Measurements from ENCODE around the gene SLC35G6. TPM values are rescaled to one million over a fixed set of nuclear protein-coding genes. Genes with fewer than 3 reads are reported as not detected.

Gene SLC35G6
- total RNA-seq, 2 experiments from 2014 or later: not detected

- no peak for ATAC-seq
Measured at GRCh38 chr17:7460850-7461660, 20.2 kb upstream of the SLC35G6 start.

GRCh38 chr17:7462474-7463371 lies 18.5 kb upstream of the SLC35G6 start:
- H3K4me3 Mint-ChIP-seq: no peak overlapping the region
- H3K36me3 Mint-ChIP-seq (ENCODE audit: low read depth): peaks cover 17% of the 10 kb centered on the region
- intact Hi-C loops (cut with DNase I, micrococcal nuclease): no loop called here
- ChIA-PET POLR2A (no interaction called here), CTCF (interaction anchor here (0.5 to 1.1 kb wide), 3 partner anchors 9 to 120 kb away, joined by 3 to 4 read pairs (median 3); no protein-coding TSS in a partner anchor)
- no peaks in the 10 kb centered on the region for H3K27me3 Mint-ChIP-seq
- H3K9me3 Mint-ChIP-seq (ENCODE audit: low read depth): no peaks in the 10 kb centered on the region
- DNase-seq (no peak), ATAC-seq (no peak)
- H3K4me1 Mint-ChIP-seq: peaks cover 9% of the 10 kb centered on the region
- H3K27ac Mint-ChIP-seq: no peak overlapping the region

More at GRCh38 chr17:7460850-7461660, 20.2 kb upstream of the SLC35G6 start:
- intact Hi-C loops (cut with DNase I, micrococcal nuclease): no loop called here
- Mint-ChIP-seq H3K4me3 (no peak overlapping the region), H3K9me3 (ENCODE audit: low read depth) (no peaks in the 10 kb centered on the region), H3K36me3 (ENCODE audit: low read depth) (peaks cover 10% of the 10 kb centered on the region), H3K27ac (no peak overlapping the region), H3K4me1 (peaks cover 9% of the 10 kb centered on the region), H3K27me3 (no peaks in the 10 kb centered on the region)
- ChIA-PET CTCF (interaction anchor here (1.0 kb wide), 1 partner anchor 15 kb away, joined by 3 read pairs; no protein-coding TSS in a partner anchor), POLR2A (interaction anchor here (1.3 kb wide), 1 partner anchor 18 kb away, joined by 3 read pairs; the partner anchor contains the start of gene ZBTB4)
- DNase-seq: no peak

GRCh38 chr17:7463372-7463846 lies 17.8 kb upstream of the SLC35G6 start:
- intact Hi-C loops (cut with DNase I, micrococcal nuclease): no loop called here
- H3K36me3 Mint-ChIP-seq (ENCODE audit: low read depth): peaks cover 17% of the 10 kb centered on the region
- no peaks in the 10 kb centered on the region for H3K9me3 Mint-ChIP-seq (ENCODE audit: low read depth)
- ATAC-seq: no peak
- peaks cover 10% of the 10 kb centered on the region for H3K4me1 Mint-ChIP-seq
- no peak for DNase-seq
- no peak overlapping the region for H3K27ac Mint-ChIP-seq
- H3K27me3 Mint-ChIP-seq: no peaks in the 10 kb centered on the region
- H3K4me3 Mint-ChIP-seq: no peak overlapping the region
- CTCF ChIA-PET: interaction anchor here (1.1 kb wide), 1 partner anchor 19 kb away, joined by 3 read pairs; no protein-coding TSS in a partner anchor
- POLR2A ChIA-PET: interaction anchor here (0.6 to 0.8 kb wide), 2 partner anchors 13 to 92 kb away, joined by 3 read pairs; no protein-coding TSS in a partner anchor

DNA sequence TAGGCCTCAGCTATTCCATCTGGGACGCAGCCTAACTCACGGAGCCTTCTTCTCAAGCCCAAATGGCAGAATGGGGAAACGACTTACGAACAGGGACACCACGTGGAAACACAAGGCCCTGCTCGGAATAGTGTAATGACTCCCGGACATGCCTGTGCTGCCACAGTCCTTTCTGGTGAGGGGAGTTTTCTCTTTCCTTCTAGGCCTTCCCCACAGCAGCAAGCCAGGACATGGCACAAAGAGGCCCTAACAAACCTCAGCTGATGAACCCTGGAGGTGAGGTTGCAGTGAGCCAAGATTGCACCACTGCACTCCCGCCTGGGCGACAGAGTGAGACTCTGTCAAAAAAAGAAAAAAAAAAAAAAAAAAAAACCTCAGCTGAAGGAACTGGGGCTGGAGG lies 17.2 kb upstream of the SLC35G6 start:
- ChIA-PET CTCF (interaction anchor here (0.6 to 1.1 kb wide), 2 partner anchors 20 to 85 kb away, joined by 3 to 4 read pairs; no protein-coding TSS in a partner anchor), POLR2A (interaction anchor here (0.6 to 0.8 kb wide), 2 partner anchors 12 to 92 kb away, joined by 3 read pairs; no protein-coding TSS in a partner anchor)
- peaks cover 10% of the 10 kb centered on the region for H3K4me1 Mint-ChIP-seq
- intact Hi-C loops (cut with DNase I, micrococcal nuclease): no loop called here
- no peak overlapping the region for H3K27ac Mint-ChIP-seq
- no peak for DNase-seq
- no peaks in the 10 kb centered on the region for H3K27me3 Mint-ChIP-seq
- no peak for ATAC-seq
- peaks cover 17% of the 10 kb centered on the region for H3K36me3 Mint-ChIP-seq (ENCODE audit: low read depth)
- H3K4me3 Mint-ChIP-seq: no peak overlapping the region
- H3K9me3 Mint-ChIP-seq (ENCODE audit: low read depth): no peaks in the 10 kb centered on the region

- Mint-ChIP-seq H3K36me3 (ENCODE audit: low read depth) (peaks cover 17% of the 10 kb centered on the region), H3K27me3 (no peaks in the 10 kb centered on the region), H3K27ac (no peak overlapping the region), H3K9me3 (ENCODE audit: low read depth) (no peaks in the 10 kb centered on the region), H3K4me3 (no peak overlapping the region), H3K4me1 (peaks cover 10% of the 10 kb centered on the region)
- ATAC-seq (no peak), DNase-seq (no peak)
- ChIA-PET POLR2A (interaction anchor here (1.1 kb wide), 1 partner anchor 22 kb away, joined by 3 read pairs; no protein-coding TSS in a partner anchor), CTCF (interaction anchor here (0.9 kb wide), 1 partner anchor 10 kb away, joined by 4 read pairs; no protein-coding TSS in a partner anchor)
- intact Hi-C loops (cut with DNase I, micrococcal nuclease): no loop called here
Measured at GRCh38 chr17:7465597-7466275, 15.5 kb upstream of the SLC35G6 start.

DNA sequence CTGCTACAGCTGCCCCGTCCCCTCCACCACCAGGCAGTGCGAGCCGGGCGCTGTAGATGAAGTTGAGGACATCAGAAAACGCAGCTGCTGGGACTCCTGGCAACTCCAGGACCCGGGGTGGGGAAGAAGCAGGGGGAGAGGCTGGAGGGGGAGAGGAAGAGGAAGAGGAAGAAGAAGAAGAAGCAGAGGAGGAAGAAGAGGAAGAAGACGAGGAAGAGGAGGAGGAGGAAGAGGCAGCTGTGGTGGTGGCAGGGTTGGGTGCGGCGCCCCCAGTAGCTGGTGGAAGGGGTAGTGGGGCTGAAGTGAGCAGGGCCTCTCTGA lies 15.0 kb upstream of the SLC35G6 start:
- ChIA-PET CTCF (interaction anchor here (0.9 kb wide), 1 partner anchor 10 kb away, joined by 4 read pairs; no protein-coding TSS in a partner anchor), POLR2A (interaction anchor here (0.7 to 1.1 kb wide), 3 partner anchors 10 to 89 kb away, joined by 3 to 4 read pairs (median 3); no protein-coding TSS in a partner anchor)
- Mint-ChIP-seq H3K27ac (no peak overlapping the region), H3K27me3 (no peaks in the 10 kb centered on the region), H3K4me3 (no peak overlapping the region), H3K36me3 (ENCODE audit: low read depth) (peaks cover 16% of the 10 kb centered on the region), H3K9me3 (ENCODE audit: low read depth) (no peaks in the 10 kb centered on the region), H3K4me1 (peaks cover 10% of the 10 kb centered on the region)
- DNase-seq (no peak), ATAC-seq (no peak)
- intact Hi-C loops (cut with DNase I, micrococcal nuclease): no loop called here

GRCh38 chr17:7466639-7467341 lies 14.5 kb upstream of the SLC35G6 start:
- ChIA-PET CTCF (interaction anchor here (0.9 kb wide), 1 partner anchor 9 kb away, joined by 4 read pairs; no protein-coding TSS in a partner anchor), POLR2A (interaction anchor here (0.7 to 1.1 kb wide), 3 partner anchors 10 to 89 kb away, joined by 3 to 4 read pairs (median 3); no protein-coding TSS in a partner anchor)
- no peak for ATAC-seq
- no peaks in the 10 kb centered on the region for H3K27me3 Mint-ChIP-seq
- H3K36me3 Mint-ChIP-seq (ENCODE audit: low read depth): peaks cover 14% of the 10 kb centered on the region
- no peak for DNase-seq
- intact Hi-C loops (cut with DNase I, micrococcal nuclease): no loop called here
- peaks cover 15% of the 10 kb centered on the region for H3K4me1 Mint-ChIP-seq
- H3K4me3 Mint-ChIP-seq: no peak overlapping the region
- no peaks in the 10 kb centered on the region for H3K9me3 Mint-ChIP-seq (ENCODE audit: low read depth)
- peak overlapping the region; percentile 58 for H3K27ac Mint-ChIP-seq

- H3K27me3 Mint-ChIP-seq: no peaks in the 10 kb centered on the region
- H3K4me3 Mint-ChIP-seq: no peak overlapping the region
- H3K27ac Mint-ChIP-seq: peak overlapping the region; percentile 58
- POLR2A ChIA-PET: no interaction called here
- no peak for DNase-seq
- no peak for ATAC-seq
- H3K9me3 Mint-ChIP-seq (ENCODE audit: low read depth): no peaks in the 10 kb centered on the region
- intact Hi-C loops (cut with DNase I, micrococcal nuclease): no loop called here
- peaks cover 18% of the 10 kb centered on the region for H3K4me1 Mint-ChIP-seq
- CTCF ChIA-PET: no interaction called here
- peaks cover 14% of the 10 kb centered on the region for H3K36me3 Mint-ChIP-seq (ENCODE audit: low read depth)
Measured at GRCh38 chr17:7467498-7467897, 13.7 kb upstream of the SLC35G6 start.

DNA sequence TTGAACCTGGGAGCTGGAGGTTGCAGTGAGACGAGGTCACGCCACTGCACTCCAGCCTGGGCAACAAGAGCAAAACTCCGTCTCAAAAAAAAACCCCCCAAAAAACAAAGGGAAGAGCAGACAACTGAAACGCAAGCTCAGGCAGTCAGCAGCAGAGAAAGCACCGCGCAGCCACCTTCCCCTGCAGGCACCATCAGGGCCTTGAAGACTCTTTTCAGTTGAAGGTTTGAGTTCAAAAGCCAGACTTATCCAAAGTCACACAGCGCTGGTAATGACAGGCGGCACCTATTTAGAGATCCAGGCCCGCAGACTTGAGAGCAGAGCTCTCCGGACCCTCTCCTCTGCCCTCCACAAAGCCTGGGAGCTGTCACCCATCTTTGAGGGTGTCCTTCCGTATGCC lies 13.0 kb upstream of the SLC35G6 start:
- ATAC-seq (no peak), DNase-seq (no peak)
- POLR2A ChIA-PET: no interaction called here
- intact Hi-C loops (cut with DNase I, micrococcal nuclease): no loop called here
- CTCF ChIA-PET: no interaction called here
- Mint-ChIP-seq H3K4me3 (no peak overlapping the region), H3K27me3 (no peaks in the 10 kb centered on the region), H3K36me3 (ENCODE audit: low read depth) (peaks cover 14% of the 10 kb centered on the region), H3K9me3 (ENCODE audit: low read depth) (no peaks in the 10 kb centered on the region), H3K27ac (no peak overlapping the region), H3K4me1 (peaks cover 18% of the 10 kb centered on the region)

DNA sequence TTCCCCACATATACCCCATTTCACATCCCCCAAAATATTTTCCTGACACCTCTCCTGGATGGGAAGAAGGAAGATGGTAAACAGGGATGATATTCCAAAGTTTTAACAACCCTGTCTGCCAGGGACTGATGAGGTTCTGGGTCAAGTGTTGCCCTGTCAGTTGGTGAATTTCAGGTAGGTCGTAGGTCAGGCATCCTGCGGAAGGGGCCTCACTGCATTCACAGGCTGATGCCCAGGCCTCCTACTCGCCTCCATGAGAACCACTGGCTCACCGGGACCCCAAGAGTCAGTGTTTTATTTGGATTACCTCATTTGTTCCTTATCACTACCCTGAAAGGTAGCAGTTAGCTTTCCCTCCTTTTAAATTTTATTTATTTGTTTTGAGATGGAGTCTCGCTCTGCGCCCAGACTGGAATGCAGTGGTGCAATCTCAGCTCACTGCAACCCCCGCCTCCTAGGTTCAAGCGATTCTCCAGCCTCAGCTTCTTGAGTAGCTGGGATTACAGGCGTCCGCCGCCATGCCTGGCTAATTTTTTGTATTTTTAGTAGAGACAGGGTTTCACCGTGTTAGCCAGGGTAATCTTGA lies 12.3 kb upstream of the SLC35G6 start:
- POLR2A ChIA-PET: no interaction called here
- H3K9me3 Mint-ChIP-seq (ENCODE audit: low read depth): no peaks in the 10 kb centered on the region
- peaks cover 18% of the 10 kb centered on the region for H3K4me1 Mint-ChIP-seq
- ATAC-seq (no peak), DNase-seq (no peak)
- peaks cover 13% of the 10 kb centered on the region for H3K36me3 Mint-ChIP-seq (ENCODE audit: low read depth)
- no peak overlapping the region for H3K4me3 Mint-ChIP-seq
- intact Hi-C loops (cut with DNase I, micrococcal nuclease): no loop called here
- peak overlapping the region; percentile 33 for H3K27ac Mint-ChIP-seq
- H3K27me3 Mint-ChIP-seq: no peaks in the 10 kb centered on the region
- CTCF ChIA-PET: no interaction called here

All from activated CD4-positive, alpha-beta T cell treated with anti-CD3 and anti-CD28 coated beads for 36 hours (primary cell).